Fibroblast of lung (primary cell): Measurements from ENCODE around the gene FNTB. TPM values are rescaled to one million over a fixed set of nuclear protein-coding genes. Genes with fewer than 3 reads are reported as not detected.

Source experiments
- DNase-seq, 2 donors: peaks; one replicate each; pipeline versions ENCODE4 v3.0.0 to v3.0.0-alpha.2; 2010; ENCODE audit warnings: low read depth in 2 of 2
- H2AFZ ChIP-seq: 2 replicates; pipeline ENCODE4 v1.5.1; 2012; ENCODE audit warnings: low read length, control low read depth, inconsistent platforms
- H3K27ac ChIP-seq: 2 replicates; pipeline ENCODE4 v1.5.1; 2011; ENCODE audit warnings: low read length, control low read depth; ENCODE audit not compliant: insufficient read depth
- H3K27me3 ChIP-seq: 2 replicates; pipeline ENCODE4 v1.5.1; 2011; ENCODE audit warnings: mild to moderate bottlenecking, low read length; ENCODE audit not compliant: control insufficient read depth, insufficient read depth
- H3K36me3 ChIP-seq: 2 replicates; pipeline ENCODE4 v1.5.1; 2011; ENCODE audit warnings: low read length; ENCODE audit not compliant: control insufficient read depth, insufficient read depth
- H3K4me1 ChIP-seq: 2 replicates; pipeline ENCODE4 v1.5.1; 2011; ENCODE audit warnings: low read length; ENCODE audit not compliant: control insufficient read depth, insufficient read depth; ENCODE audit errors: extremely low read depth
- H3K4me2 ChIP-seq: 2 replicates; pipeline ENCODE4 v1.5.1; 2011; ENCODE audit warnings: low read length, control low read depth; ENCODE audit not compliant: insufficient read depth; ENCODE audit errors: extremely low read depth
- H3K4me3 ChIP-seq, 4 experiments: fragments of 200-600 bp in 1 of 4; sonication (generic) in 1 of 4; replicated peaks in 1 of 4; 2 replicates each; pipeline ENCODE4 v1.5.1; 2011 to 2016; ENCODE audit warnings: low read length in 4 of 4, low read depth in 3 of 4, mild to moderate bottlenecking in 3 of 4, control low read depth in 2 of 4, inconsistent platforms in 1 of 4, mixed read lengths in 1 of 4; ENCODE audit not compliant: insufficient read depth in 1 of 4; ENCODE audit errors: control extremely low read depth in 1 of 4
- H3K79me2 ChIP-seq: 2 replicates; pipeline ENCODE4 v1.5.1; 2012; ENCODE audit warnings: mild to moderate bottlenecking, low read length, inconsistent platforms; ENCODE audit not compliant: control insufficient read depth, insufficient read depth
- H3K9ac ChIP-seq: 2 replicates; pipeline ENCODE4 v1.5.1; 2011; ENCODE audit warnings: mild to moderate bottlenecking, low read length, control low read depth; ENCODE audit not compliant: insufficient read depth
- H3K9me3 ChIP-seq: 2 replicates; pipeline ENCODE4 v1.5.1; 2012; ENCODE audit warnings: low read depth, low read length; ENCODE audit not compliant: control insufficient read depth, insufficient read depth
- H4K20me1 ChIP-seq: 2 replicates; pipeline ENCODE4 v1.5.1; 2011; ENCODE audit warnings: low read length; ENCODE audit not compliant: control insufficient read depth, insufficient read depth; ENCODE audit errors: extremely low read depth
- CTCF ChIP-seq, 2 donors: IDR thresholded peaks in 1 of 2; conservative IDR thresholded peaks in 1 of 2; 1 replicate in 1 of 2; 2 replicates in 1 of 2; pipeline ENCODE4 v1.5.1; 2011 to 2012; ENCODE audit warnings: low read length in 2 of 2, control low read depth in 1 of 2, inconsistent platforms in 1 of 2, low read depth in 1 of 2, mild to moderate bottlenecking in 1 of 2
- EZH2 ChIP-seq: IDR thresholded peaks from 2 replicates; pipeline ENCODE4 v1.5.1; 2012; ENCODE audit warnings: low read length, control low read depth, mild to moderate bottlenecking; ENCODE audit errors: missing control alignments
- polyA minus RNA-seq: library from RNA; depleted of rRNA, polyadenylated mRNA; stranded (reverse); fragments of >200 nt; gene quantifications from 2 replicates; pipeline ENCODE4 v1.2.3, GENCODE V29; 2011; ENCODE audit warnings: low replicate concordance
- polyA plus RNA-seq, 2 donors: library from polyadenylated mRNA; depleted of rRNA in 1 of 2; stranded (reverse) in 1 of 2; unstranded in 1 of 2; fragments of >200 nt; gene quantifications; 2 replicates each; pipeline ENCODE4 v1.2.1, GENCODE V29; 2011 to 2012; ENCODE audit warnings: missing spikeins in 1 of 2
- total RNA-seq: library from RNA; depleted of rRNA; stranded (reverse); fragments of >200 nt; gene quantifications from 2 replicates; pipeline ENCODE4 v1.2.1, GENCODE V29; 2014

FNTB gene
- total RNA-seq, result 6.9 and 8.8 TPM in 2 replicates
- 13.2 and 13.9 TPM in 2 replicates for polyA plus RNA-seq
- polyA plus RNA-seq (2012), result 10.8 and 13.8 TPM in 2 replicates
- 34.5 and 73.7 TPM in 2 replicates for polyA minus RNA-seq

- TF ChIP-seq CTCF (conservative IDR thresholded peaks at IDR 0.05 in 1 of 2, IDR thresholded peaks at IDR 0.05 in 1 of 2; ENCODE audit: low read depth in 1 of 2, low read length in 2 of 2) (peak; percentile 76 to 87), EZH2 (no peak)
- Histone ChIP-seq H3K4me3 (peak within 1 kb of the TSS; percentile 78 to 92 (median 89)), H3K27me3 (peaks cover 3% of the 10 kb centered on the region), H4K20me1 (no peaks in the 10 kb centered on the region), H3K27ac (peak within 1 kb of the TSS; percentile 73), H3K36me3 (no peaks in the 10 kb centered on the region), H3K4me2 (peak within 1 kb of the TSS; percentile 80), H2AFZ (peak within 1 kb of the TSS; percentile 99), H3K79me2 (peaks cover 8% of the 10 kb centered on the region), H3K4me1 (no peaks in the 10 kb centered on the region), H3K9ac (peak within 1 kb of the TSS; percentile 74), H3K9me3 (no peaks in the 10 kb centered on the region)
- DNase-seq, result peak; percentile 96 to 98
Measured at GRCh38 chr14:64986648-64987437, at the start of gene FNTB. Gene FNTB (plus strand): TSS chr14:64986895. CDS start chr14:64986954, 59 bp downstream.

GRCh38 chr14:64937171-64937820 lies 49.4 kb upstream of the FNTB start:
- Histone ChIP-seq H3K27ac (no peak overlapping the region), H3K4me2 (no peak overlapping the region), H2AFZ (no peak overlapping the region), H3K4me3 (no peak overlapping the region), H3K4me1 (no peaks in the 10 kb centered on the region), H3K27me3 (no peaks in the 10 kb centered on the region), H3K36me3 (peaks cover 2% of the 10 kb centered on the region), H3K79me2 (no peaks in the 10 kb centered on the region), H3K9ac (no peak overlapping the region), H3K9me3 (no peaks in the 10 kb centered on the region), H4K20me1 (no peaks in the 10 kb centered on the region)
- no peak for DNase-seq
- TF ChIP-seq EZH2, result no peak
- no peak for TF ChIP-seq CTCF (conservative IDR thresholded peaks at IDR 0.05 in 1 of 2, IDR thresholded peaks at IDR 0.05 in 1 of 2; ENCODE audit: low read depth in 1 of 2, low read length in 2 of 2)

- H3K9me3 ChIP-seq, result no peaks in the 10 kb centered on the region
- no peaks in the 10 kb centered on the region for H3K27me3 ChIP-seq
- no peaks in the 10 kb centered on the region for H4K20me1 ChIP-seq
- H3K36me3 ChIP-seq, result peaks cover 2% of the 10 kb centered on the region
- no peaks in the 10 kb centered on the region for H3K79me2 ChIP-seq
- TF ChIP-seq EZH2 (no peak), CTCF (conservative IDR thresholded peaks at IDR 0.05 in 1 of 2, IDR thresholded peaks at IDR 0.05 in 1 of 2; ENCODE audit: low read depth in 1 of 2, low read length in 2 of 2) (peak; percentile 23 to 27)
- no peaks in the 10 kb centered on the region for H3K4me1 ChIP-seq
- H3K4me3 ChIP-seq, result no peak overlapping the region
- DNase-seq, result peak in 1 of 2 donors; percentile 11
- no peak overlapping the region for H3K4me2 ChIP-seq
- no peak overlapping the region for H3K27ac ChIP-seq
- no peak overlapping the region for H2AFZ ChIP-seq
- no peak overlapping the region for H3K9ac ChIP-seq
Measured at GRCh38 chr14:64937821-64938193, 48.9 kb upstream of the FNTB start.
